Measurements from ENCODE around the gene EZR. TPM values are rescaled to one million over a fixed set of nuclear protein-coding genes. Genes with fewer than 3 reads are reported as not detected.

EZR gene
- total and polyA plus RNA-seq, 4 experiments from 2014 or later: 260 to 277 (median 266) TPM

GRCh38 chr6:158773581-158774449 is 45.4 kb downstream of the EZR start:
- Histone ChIP-seq H3K4me3 (ENCODE audit: low read length in 2 of 2) (no peak overlapping the region), H3K9me3 (ENCODE audit: control insufficient read depth in 1 of 2, low read length in 2 of 2) (no peaks in the 10 kb centered on the region), H3K27ac (ENCODE audit: low read depth, low read length) (no peak overlapping the region), H3K4me1 (ENCODE audit: insufficient read depth, low read length) (peaks cover 42% of the 10 kb centered on the region), H3K36me3 (ENCODE audit: insufficient read depth, low read length) (peaks cover 91% of the 10 kb centered on the region), H3K27me3 (ENCODE audit: insufficient read depth, low read length) (no peaks in the 10 kb centered on the region)
- peaks cover 78 to 98% of the 10 kb centered on the region in 2 donors for H3K36me3 Mint-ChIP-seq
- peaks cover 45 to 88% (median 56%) of the 10 kb centered on the region in 4 donors for H3K4me1 Mint-ChIP-seq
- H3K4me3 Mint-ChIP-seq: peak overlapping the region in 6 of 8 donors; percentile 17 to 73 (median 53)
- CTCF ChIA-PET (ENCODE audit: partially characterized antibody): interaction anchor here (0.6 to 2.2 kb wide), 2 partner anchors 18 to 33 kb away, joined by 3 to 5 read pairs; no protein-coding TSS in a partner anchor
- POLR2A ChIA-PET (ENCODE audit: partially characterized antibody): interaction anchor here (0.9 to 2.0 kb wide), 6 partner anchors 8 to 225 kb away, joined by 3 to 4 read pairs (median 4); no protein-coding TSS in a partner anchor
- DNase-seq: no peak
- H3K27ac Mint-ChIP-seq: peak overlapping the region; percentile 64 to 94 (median 91)
- H3K9me3 Mint-ChIP-seq: peaks cover 0 to 5% (median 0%) of the 10 kb centered on the region in 8 donors
- intact Hi-C loops (cut with micrococcal nuclease): no loop called here
- no peaks in the 10 kb centered on the region for H3K27me3 Mint-ChIP-seq

GRCh38 chr6:158772851-158773371 is 46.3 kb downstream of the EZR start:
- H3K27me3 ChIP-seq (ENCODE audit: insufficient read depth, low read length): no peaks in the 10 kb centered on the region
- ChIA-PET POLR2A (ENCODE audit: partially characterized antibody) (interaction anchor here (0.6 to 2.5 kb wide), 9 partner anchors 9 to 96 kb away, joined by 3 to 11 read pairs (median 5); partner anchors contain the start of gene EZR), CTCF (ENCODE audit: partially characterized antibody) (interaction anchor here (1.1 to 2.7 kb wide), 4 partner anchors 10 to 200 kb away, joined by 3 to 10 read pairs (median 5); no protein-coding TSS in a partner anchor)
- no peaks in the 10 kb centered on the region for H3K27me3 Mint-ChIP-seq
- H3K36me3 Mint-ChIP-seq: peaks cover 80 to 99% of the 10 kb centered on the region in 2 donors
- H3K27ac Mint-ChIP-seq: peak overlapping the region; percentile 90 to 94 (median 91)
- no peak overlapping the region for H3K4me3 ChIP-seq (ENCODE audit: low read length in 2 of 2)
- peak overlapping the region; percentile 29 for H3K27ac ChIP-seq (ENCODE audit: low read depth, low read length)
- peak overlapping the region in 6 of 8 donors; percentile 49 to 73 (median 55) for H3K4me3 Mint-ChIP-seq
- H3K4me1 Mint-ChIP-seq: peaks cover 40 to 80% (median 52%) of the 10 kb centered on the region in 4 donors
- peaks cover 0 to 5% (median 0%) of the 10 kb centered on the region in 8 donors for H3K9me3 Mint-ChIP-seq
- H3K36me3 ChIP-seq (ENCODE audit: insufficient read depth, low read length): peaks cover 98% of the 10 kb centered on the region
- intact Hi-C loops (cut with micrococcal nuclease): no loop called here
- H3K4me1 ChIP-seq (ENCODE audit: insufficient read depth, low read length): peaks cover 42% of the 10 kb centered on the region
- no peak for DNase-seq
- no peaks in the 10 kb centered on the region for H3K9me3 ChIP-seq (ENCODE audit: control insufficient read depth in 1 of 2, low read length in 2 of 2)

- no peaks in the 10 kb centered on the region for H3K27me3 Mint-ChIP-seq
- peaks cover 83 to 99% of the 10 kb centered on the region in 2 donors for H3K36me3 Mint-ChIP-seq
- Histone ChIP-seq H3K4me3 (ENCODE audit: low read length in 2 of 2) (no peak overlapping the region), H3K9me3 (ENCODE audit: control insufficient read depth in 1 of 2, low read length in 2 of 2) (no peaks in the 10 kb centered on the region), H3K4me1 (ENCODE audit: insufficient read depth, low read length) (peaks cover 42% of the 10 kb centered on the region), H3K27me3 (ENCODE audit: insufficient read depth, low read length) (no peaks in the 10 kb centered on the region), H3K27ac (ENCODE audit: low read depth, low read length) (peak overlapping the region; percentile 29), H3K36me3 (ENCODE audit: insufficient read depth, low read length) (peaks cover 98% of the 10 kb centered on the region)
- H3K27ac Mint-ChIP-seq: peak overlapping the region; percentile 82 to 94 (median 90)
- peaks cover 37 to 75% (median 49%) of the 10 kb centered on the region in 4 donors for H3K4me1 Mint-ChIP-seq
- ChIA-PET CTCF (ENCODE audit: partially characterized antibody) (interaction anchor here (1.1 to 2.7 kb wide), 4 partner anchors 9 to 200 kb away, joined by 3 to 10 read pairs (median 5); no protein-coding TSS in a partner anchor), POLR2A (ENCODE audit: partially characterized antibody) (interaction anchor here (0.6 to 2.5 kb wide), 9 partner anchors 9 to 97 kb away, joined by 3 to 11 read pairs (median 5); partner anchors contain the start of gene EZR)
- H3K4me3 Mint-ChIP-seq: peak overlapping the region in 5 of 8 donors; percentile 40 to 64 (median 55)
- no peak for DNase-seq
- intact Hi-C loops (cut with micrococcal nuclease): no loop called here
- H3K9me3 Mint-ChIP-seq: peaks cover 0 to 8% (median 0%) of the 10 kb centered on the region in 8 donors
These were observed 47.0 kb downstream of the EZR start for GRCh38 chr6:158772172-158772571.

- DNase-seq: peak in 1 of 5 donors; percentile 17
- H3K36me3 Mint-ChIP-seq: peaks cover 84 to 99% of the 10 kb centered on the region in 2 donors
These were observed 47.6 kb downstream of the EZR start for GRCh38 chr6:158771399-158772152.

GRCh38 chr6:158770533-158771330 is 48.4 kb downstream of the EZR start:
- no peaks in the 10 kb centered on the region for H3K27me3 ChIP-seq (ENCODE audit: insufficient read depth, low read length)
- intact Hi-C loops (cut with micrococcal nuclease): no loop called here
- H3K9me3 Mint-ChIP-seq: peaks cover 0 to 10% (median 0%) of the 10 kb centered on the region in 8 donors
- no peak overlapping the region for H3K4me3 ChIP-seq (ENCODE audit: low read length in 2 of 2)
- H3K27ac ChIP-seq (ENCODE audit: low read depth, low read length): no peak overlapping the region
- H3K9me3 ChIP-seq (ENCODE audit: control insufficient read depth in 1 of 2, low read length in 2 of 2): no peaks in the 10 kb centered on the region
- H3K4me1 ChIP-seq (ENCODE audit: insufficient read depth, low read length): peaks cover 42% of the 10 kb centered on the region
- DNase-seq: peak in 1 of 5 donors; percentile 11
- H3K36me3 Mint-ChIP-seq: peaks cover 82 to 98% of the 10 kb centered on the region in 2 donors
- POLR2A ChIA-PET (ENCODE audit: partially characterized antibody): interaction anchor here (0.8 to 2.5 kb wide), 6 partner anchors 10 to 56 kb away, joined by 3 to 11 read pairs (median 6); partner anchors contain the start of gene EZR
- no peaks in the 10 kb centered on the region for H3K27me3 Mint-ChIP-seq
- H3K4me1 Mint-ChIP-seq: peaks cover 31 to 66% (median 43%) of the 10 kb centered on the region in 4 donors
- H3K27ac Mint-ChIP-seq: peak overlapping the region; percentile 69 to 94 (median 84)
- CTCF ChIA-PET (ENCODE audit: partially characterized antibody): interaction anchor here (0.8 to 2.7 kb wide), 2 partner anchors 22 to 41 kb away, joined by 3 to 10 read pairs; no protein-coding TSS in a partner anchor
- peaks cover 98% of the 10 kb centered on the region for H3K36me3 ChIP-seq (ENCODE audit: insufficient read depth, low read length)
- peak overlapping the region in 6 of 8 donors; percentile 21 to 64 (median 42) for H3K4me3 Mint-ChIP-seq

More at GRCh38 chr6:158771399-158772152, 47.6 kb downstream of the EZR start:
- Mint-ChIP-seq H3K27me3 (no peaks in the 10 kb centered on the region), H3K9me3 (peaks cover 0 to 10% (median 0%) of the 10 kb centered on the region in 8 donors), H3K27ac (peak overlapping the region; percentile 82 to 94 (median 90)), H3K4me1 (peaks cover 31 to 69% (median 44%) of the 10 kb centered on the region in 4 donors), H3K4me3 (peak overlapping the region in 7 of 8 donors; percentile 18 to 64 (median 53))
- Histone ChIP-seq H3K4me1 (ENCODE audit: insufficient read depth, low read length) (peaks cover 42% of the 10 kb centered on the region), H3K4me3 (ENCODE audit: low read length in 2 of 2) (no peak overlapping the region), H3K9me3 (ENCODE audit: control insufficient read depth in 1 of 2, low read length in 2 of 2) (no peaks in the 10 kb centered on the region), H3K27me3 (ENCODE audit: insufficient read depth, low read length) (no peaks in the 10 kb centered on the region), H3K27ac (ENCODE audit: low read depth, low read length) (peak overlapping the region; percentile 29), H3K36me3 (ENCODE audit: insufficient read depth, low read length) (peaks cover 98% of the 10 kb centered on the region)
- intact Hi-C loops (cut with micrococcal nuclease): no loop called here
- POLR2A ChIA-PET (ENCODE audit: partially characterized antibody): interaction anchor here (0.8 to 2.5 kb wide), 5 partner anchors 10 to 55 kb away, joined by 3 to 11 read pairs (median 8); partner anchors contain the start of gene EZR
- CTCF ChIA-PET (ENCODE audit: partially characterized antibody): interaction anchor here (0.8 to 2.7 kb wide), 4 partner anchors 21 to 201 kb away, joined by 3 to 10 read pairs (median 5); no protein-coding TSS in a partner anchor
